ENCODE results near the gene GABBR2.

GABBR2 gene

DNA sequence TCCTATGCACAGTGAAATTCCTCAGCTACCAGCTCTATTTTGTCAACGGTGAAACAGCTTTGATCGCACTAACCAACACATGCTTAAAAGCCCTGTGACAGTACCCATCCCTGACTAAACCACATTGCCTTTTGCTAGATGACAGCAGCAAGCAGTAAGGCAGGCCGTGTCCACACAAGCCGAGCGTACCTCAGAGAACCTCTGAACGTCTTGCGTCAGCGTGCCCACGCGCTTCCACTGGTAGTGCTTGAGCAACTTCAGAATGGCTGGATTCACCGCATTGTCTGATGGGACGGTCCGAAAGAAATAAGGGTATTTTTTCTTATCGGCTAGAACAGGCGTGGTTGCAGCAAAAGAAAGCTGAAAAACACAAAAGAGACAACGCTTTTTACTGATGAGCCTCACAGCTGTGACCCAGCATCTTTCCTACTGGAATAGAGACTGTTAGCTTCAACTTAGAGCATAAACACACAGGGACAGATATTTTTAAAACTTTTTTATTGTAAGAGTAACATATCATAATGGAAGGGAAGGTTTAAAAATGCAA is 167.0 kb downstream of the GABBR2 start:
- DNase-seq (ENCODE audit: low spot score) = no peak

DNA sequence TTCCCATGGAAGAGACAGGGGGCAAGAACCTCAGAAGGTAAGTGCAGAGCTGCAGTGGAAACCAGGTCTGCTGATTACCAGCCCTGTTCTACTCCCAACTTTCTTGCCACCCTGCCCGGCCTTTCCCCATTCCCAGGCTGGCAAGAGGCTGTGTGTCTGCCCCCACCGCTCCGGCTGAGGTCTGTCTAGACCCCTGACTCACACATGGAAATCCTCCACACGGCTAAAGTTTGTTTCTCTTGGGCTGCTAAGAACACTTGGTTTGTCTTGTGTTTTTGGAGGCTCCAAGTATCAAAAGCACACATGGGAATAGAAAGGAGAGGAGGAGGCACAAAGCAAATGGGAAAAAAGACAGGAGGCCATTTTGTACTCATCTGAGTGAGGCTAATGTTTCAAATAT is 168.3 kb downstream of the GABBR2 start:
- no peak for DNase-seq (ENCODE audit: low spot score)

DNA sequence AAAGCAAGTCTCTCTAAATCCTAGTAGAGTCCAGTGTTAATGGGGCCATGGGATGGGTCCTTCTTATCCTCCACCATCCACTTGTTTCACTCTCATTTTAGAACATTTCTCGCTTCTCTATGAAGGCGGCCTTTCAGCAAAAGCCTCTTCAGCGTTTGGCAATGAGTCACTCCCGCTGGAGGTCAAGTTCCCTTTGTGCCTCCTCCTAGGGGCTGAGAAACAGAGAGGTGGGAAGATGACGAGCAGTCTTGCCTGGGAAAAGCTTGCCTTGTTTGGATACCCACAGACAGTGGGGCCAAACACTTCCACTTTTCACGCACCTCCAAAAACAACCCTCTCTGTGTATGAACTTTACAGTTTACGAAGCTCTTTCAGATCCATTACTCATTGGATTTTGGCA is 168.8 kb downstream of the GABBR2 start:
- DNase-seq (ENCODE audit: low spot score) = no peak

DNA sequence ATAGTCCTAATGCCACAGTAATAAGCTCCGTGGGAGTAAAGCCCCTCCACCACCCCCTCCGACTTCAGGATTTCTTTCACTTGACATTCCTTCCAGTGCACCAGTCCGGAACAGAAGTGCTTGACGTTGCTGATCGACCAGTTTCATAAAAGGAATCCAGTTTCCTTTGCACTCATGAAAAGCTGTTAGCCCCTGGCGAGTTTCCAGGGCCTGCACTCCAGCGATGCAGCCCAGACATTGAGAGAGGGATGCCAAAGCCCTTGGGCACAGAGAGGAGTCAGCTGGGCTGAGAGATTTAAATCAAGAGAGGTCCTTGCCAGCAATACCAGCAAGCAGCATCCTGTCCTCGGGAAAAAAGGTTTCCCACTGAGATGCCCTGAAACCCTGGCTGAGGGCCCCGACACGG is 170.1 kb downstream of the GABBR2 start:
- DNase-seq (ENCODE audit: low spot score) = no peak

DNA sequence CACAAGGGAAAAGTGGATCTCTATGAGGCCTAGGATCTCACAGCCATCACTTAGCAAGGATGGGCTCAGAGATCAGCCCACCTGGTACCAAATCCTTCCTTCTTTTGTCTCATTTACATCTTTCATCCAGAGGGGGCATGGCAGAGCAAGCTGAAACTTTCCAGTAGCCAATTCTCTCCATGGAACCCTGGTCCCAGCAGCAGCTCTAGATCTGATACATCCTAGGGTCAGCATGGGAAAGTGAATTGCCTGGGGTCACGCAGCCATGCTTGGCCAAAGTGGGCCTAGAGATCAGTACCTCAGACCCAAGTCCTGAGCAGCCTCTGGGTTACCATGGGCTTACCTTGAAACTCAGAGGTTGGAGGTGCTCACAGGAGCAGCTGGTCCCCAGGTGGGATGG is 170.5 kb downstream of the GABBR2 start:
- DNase-seq (ENCODE audit: low spot score) = no peak

DNA sequence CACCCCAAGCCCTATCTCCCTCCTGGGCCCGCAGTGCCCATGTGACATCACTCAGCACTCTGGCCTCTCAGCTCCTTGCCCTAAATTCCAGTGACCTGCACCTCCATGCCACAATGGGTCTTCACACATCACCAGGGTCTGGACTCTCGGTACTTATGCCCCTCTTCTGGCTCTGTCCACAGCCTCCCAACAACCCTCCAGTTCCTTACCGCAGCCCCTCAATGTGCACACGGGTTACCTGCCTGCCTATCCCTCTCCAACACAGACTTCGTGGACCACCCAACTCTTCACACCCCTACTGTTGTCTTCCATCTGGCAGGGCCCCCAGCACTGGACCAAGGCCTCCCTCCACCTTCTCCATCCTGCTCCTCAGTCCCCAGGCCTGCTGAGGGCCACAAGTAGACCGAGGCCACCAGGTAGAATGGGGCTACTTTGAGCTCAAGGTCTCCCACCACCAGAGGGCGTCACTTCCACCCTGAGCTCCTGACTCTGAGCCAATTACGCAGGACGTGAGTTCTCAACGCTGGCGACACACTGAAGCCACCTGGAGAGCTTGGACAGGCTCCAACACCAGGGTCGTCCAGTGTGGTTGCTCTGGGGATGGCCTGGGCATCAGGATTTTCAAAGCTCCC is 172.1 kb downstream of the GABBR2 start:
- DNase-seq (ENCODE audit: low spot score) = no peak

DNA sequence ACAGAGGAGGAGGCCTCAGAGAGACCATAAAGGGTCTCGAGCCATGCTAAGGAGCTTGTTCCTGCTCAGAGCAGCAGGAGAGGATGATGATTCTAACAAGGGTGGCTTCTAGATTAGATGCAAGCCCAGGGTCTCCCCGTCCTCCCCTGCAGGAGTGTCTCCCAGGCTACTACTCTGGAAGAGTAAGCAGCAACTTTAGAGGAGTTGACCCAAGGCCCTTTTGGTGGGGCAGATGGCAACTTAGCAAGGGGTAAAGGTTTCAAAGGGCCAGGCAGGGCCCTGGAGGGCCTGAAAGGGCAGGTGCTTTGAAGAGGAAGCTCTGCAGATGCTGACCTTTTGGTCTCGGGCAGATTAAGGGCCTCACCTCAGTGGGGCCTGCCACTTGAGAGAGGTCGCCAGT is 174.9 kb downstream of the GABBR2 start:
- DNase-seq (ENCODE audit: low spot score) = no peak

DNA sequence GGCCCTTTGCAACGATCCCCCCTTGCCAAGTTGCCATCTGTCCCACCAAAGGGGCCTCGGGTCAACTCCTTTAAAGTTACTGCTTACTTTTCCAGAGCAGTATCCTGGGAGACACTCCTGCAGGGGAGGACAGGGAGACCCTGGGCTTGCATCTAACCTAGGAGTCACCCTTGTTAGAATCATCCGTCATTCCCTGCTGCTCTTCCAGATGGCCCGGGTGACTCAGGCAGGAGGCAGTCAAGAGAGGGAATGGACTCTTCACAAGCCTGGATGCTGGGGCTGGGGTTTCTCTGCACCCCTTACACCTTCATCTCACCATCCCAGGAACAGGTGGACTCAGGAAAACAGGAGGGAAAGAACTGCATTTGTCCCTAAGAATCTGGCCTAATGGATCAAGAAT is 175.6 kb downstream of the GABBR2 start:
- no peak for DNase-seq (ENCODE audit: low spot score)

DNA sequence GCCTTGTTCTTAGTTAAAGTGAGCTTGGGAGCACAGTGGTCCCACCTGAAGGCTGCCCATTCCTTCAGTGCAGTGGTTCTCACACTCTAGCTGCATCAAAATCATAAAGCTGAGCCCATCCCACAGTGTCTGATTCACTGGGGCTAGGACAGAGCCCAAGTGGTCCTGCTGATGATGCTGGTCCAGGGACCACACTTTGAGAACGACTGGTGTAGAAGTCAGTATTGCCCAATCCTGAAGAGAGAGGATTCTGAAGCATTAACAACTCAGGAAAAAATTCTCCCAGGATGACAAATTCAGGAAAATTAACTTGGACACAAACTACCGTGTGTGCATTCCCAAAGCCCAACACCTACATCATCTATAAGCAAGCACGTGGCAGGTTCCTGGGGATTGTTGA is 176.2 kb downstream of the GABBR2 start:
- no peak for DNase-seq (ENCODE audit: low spot score)

DNA sequence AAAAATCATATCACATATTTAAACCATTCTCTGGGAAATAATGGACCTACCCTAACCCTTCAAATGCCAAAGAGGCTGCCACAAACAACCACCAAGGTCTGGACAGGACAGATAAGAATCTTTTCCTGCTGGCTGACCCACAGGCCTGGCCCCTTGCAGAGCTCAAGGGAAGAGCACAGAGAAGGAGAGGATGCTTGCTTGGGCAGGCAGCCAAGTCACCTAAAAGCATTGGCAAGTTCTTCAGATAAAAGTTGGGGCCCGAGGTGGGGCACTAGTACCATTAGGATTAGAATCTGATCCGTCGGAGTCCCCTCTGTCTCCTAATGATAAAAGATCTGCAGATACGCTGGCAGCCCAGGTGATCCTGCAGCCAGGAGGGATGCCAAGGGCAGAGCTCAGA is 176.6 kb downstream of the GABBR2 start:
- DNase-seq (ENCODE audit: low spot score) = no peak

DNA sequence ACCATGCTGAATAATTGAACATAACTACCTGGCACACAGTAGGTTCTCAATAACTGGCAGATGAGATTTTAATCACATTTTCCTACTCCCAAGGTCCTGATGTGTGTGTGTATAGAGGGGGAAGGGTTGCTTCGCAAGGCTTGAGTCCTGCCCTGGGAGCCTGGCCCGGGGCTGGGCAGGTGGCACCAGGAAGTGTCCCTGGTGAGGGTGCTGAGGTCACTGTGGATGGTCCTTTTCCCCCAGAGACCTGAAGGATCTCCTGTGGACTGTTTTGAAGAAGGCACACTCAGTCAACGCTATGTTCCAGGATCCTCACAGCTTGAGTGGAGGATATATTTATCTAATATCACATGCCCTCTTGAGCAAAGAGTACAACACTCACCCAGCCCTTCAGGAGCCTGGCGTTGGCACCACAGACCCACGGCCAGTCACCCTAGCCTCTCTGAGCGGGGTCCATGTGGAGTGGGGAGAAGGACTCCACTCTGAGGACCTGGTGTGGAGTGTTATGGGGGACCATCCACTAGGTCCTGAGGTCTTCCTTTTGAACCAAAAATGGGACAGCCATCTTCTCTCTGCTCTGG is 177.8 kb downstream of the GABBR2 start:
- DNase-seq (ENCODE audit: low spot score) = no peak

DNA sequence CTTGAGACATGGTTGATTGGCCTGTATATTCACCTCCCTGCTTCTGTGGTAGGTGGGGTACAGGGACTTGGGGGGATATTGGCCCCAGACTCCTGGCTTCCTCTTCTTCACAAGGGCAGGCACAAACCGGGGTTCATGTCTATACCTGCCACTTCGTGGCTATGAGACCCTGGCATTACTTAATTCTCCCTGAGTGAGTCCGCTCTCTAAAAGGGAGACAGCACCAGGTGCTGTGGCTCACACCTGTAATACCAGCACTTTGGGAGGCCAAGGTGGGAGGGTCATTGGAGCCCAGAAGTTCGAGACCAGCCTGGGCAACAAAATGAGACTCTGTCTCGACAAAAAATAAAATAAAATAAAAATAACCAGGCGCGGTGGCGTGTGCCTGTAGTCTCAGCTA is 178.5 kb downstream of the GABBR2 start:
- DNase-seq (ENCODE audit: low spot score) = no peak

DNA sequence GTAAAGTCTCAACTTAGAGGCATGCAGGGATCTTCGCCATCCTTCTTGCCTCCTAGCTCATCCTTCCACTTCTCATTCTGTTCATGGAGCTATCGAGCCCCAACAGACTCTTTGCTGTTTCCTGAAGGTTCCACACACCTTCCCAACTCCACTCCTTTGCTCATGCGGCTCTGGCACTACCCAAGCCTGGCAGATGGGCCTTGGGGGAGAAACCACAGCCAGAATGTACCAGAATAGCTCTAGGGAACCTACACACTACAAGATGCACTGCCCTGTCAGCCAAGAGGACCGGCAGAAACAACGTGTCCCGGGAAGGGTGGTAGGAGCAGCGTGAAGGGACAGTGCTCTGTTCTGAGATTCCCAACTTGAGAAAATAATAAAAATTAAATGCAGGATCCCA is 178.9 kb downstream of the GABBR2 start:
- DNase-seq (ENCODE audit: low spot score) = no peak

DNA sequence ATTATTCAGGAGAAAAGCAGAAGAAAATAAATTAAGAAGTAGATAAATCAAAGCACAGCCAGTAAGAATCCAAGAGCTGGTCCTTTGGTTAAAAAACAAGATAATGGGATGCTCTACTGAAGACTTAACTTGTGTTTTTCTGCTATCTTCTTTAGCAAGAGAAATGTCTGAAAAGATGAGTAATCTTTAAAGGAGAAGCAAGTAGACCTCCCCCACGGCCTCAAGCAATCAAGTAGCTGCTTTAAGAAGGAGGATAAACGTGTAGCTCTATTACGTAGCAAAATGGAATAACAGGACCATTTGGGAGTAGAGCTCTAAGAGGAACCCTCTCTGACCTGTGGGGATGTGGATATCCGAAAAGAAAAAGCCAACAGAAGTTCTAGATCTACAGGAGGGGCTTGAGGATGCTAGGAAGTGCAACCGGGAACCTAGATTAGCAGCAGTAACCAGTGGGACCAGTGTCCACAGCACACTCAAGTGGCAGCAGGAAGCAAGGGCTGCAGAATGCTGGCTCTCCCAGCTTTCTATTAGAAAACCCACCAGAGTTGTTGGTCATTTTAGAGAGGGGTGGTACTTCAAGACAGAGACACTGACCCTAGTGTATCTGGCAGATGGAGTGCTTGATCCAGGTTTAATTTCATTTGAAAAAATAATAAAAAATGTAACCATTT is 185.4 kb downstream of the GABBR2 start:
- no peak for DNase-seq (ENCODE audit: low spot score)

DNA sequence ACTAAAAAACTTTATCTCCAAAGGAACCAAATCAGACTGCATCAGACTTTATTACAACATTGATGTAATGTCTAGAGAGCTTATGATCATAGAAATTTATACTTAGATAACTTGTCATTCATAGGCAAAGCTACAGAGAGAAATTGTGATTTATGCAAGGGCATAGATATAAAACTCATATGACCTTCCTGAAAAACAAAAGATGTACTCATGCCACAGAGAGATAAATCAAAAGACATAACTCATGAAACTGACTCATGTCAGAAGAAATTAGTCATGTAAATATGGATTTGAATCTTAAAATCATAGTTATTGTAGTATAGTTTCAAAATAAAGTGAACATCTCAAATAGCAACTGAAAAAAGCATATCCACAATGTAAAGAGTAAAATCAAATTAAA is 186.2 kb downstream of the GABBR2 start:
- DNase-seq (ENCODE audit: low spot score) = no peak

DNA sequence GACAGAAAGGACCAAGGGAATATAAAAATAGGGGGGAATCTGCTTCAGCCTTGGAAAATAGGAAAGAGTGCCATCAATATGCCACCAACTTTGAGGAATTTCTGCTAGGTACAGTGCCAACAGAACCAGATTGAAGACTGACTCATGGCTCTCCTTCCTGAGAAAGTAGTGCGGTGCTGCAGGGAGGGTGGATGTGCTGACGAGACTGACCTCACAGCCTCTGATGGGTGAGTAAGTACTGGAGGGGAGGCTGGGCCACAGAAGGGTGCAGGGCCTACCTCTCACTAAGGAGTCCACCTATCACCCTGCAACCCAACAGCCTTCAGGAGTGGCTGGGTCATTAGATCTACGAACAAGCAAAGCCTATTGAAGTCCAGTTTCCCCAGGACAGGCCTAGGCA is 187.6 kb downstream of the GABBR2 start:
- no peak for DNase-seq (ENCODE audit: low spot score)

DNA sequence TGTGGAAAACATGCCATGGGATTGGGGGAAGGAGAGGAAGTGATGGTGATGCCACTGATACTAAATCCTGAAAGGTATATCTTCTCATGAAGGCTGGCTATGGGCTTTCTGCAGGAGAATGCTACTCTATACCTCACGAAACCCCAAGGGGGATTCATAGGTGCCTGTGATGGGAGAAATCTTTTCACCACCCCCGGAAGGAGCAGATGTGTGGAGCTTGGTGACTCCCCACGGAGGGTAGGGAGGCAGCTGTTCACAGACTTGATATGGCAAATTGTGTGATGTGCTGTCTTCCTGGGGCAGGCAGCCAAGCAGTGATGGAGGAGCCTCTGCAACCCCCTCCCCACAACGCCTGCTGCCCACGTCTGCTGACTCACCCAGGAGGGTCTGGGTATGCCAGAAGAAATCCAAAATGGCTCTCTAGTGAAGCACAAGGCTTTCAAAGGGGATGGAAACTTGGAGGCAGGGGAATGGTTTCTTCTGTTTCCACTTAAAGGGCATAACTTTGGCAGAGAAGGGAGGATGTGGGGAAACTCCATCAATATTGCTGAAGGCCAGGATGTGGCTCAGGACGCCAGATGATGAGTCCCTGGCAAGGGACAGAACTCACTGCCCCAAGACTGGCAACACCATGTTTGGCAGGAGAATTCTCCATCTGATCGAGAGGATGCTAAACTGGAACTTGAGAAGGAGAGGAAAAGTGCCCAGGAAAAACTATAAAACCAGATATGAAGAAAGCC is 188.3 kb downstream of the GABBR2 start:
- no peak for DNase-seq (ENCODE audit: low spot score)

DNA sequence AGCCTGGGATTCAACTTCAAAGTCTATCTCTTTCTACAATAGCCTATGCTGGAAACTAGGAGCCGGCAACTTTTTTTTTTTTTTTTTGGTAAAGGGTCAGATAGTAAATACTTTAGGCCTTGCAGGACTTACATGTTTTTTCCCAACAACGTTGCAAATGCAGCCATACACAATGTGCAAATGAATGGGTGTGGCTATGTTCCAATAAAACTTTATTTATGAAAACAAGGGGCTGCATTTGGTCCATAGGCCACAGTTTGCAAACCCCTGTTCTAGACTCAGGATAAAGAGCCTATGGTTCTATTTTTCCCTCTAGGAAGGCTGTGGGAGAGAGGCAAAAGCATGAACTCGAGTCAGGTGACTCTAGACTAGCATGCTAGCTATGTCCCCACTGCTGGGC is 189.1 kb downstream of the GABBR2 start:
- no peak for DNase-seq (ENCODE audit: low spot score)

DNA sequence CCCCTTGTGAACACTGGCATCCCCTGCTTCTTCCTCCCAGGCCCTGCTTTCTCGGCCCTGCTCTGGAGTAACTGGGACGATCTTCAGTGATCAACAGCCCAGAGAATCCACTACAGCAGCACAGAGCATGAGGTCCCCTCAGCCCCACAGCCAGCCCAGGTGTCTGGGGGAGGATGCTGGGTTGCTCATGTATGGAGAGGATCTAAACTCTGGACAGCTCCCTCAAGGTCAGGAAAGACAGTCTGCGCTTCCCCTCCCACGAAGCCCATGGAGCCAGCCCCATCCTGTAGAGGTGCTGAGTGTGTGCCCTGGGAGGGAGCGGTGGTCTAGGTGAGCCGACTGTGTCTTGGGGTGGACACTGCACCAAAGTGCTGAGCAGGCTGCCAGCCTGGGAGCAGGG is 190.2 kb downstream of the GABBR2 start:
- no peak for DNase-seq (ENCODE audit: low spot score)

DNA sequence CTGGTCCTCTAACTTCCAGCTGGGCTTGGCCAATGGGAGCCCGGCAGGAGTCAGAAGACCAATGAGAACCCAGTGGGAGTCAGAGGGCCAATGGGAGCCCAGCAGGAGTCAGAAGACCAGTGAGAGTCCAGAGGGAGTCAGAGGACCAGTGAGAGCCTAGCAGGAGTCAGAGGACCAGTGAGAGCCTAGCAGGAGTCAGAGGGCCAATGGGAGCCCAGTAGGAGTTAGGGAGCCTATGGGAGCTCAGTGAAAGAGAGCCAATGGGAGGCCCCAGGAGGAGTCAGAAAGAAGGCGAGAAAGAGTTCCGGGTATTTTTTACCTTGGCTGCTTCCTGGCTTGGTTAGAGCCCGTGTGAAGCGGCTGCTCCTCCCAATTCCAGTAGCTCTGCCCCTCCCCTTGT is 191.0 kb downstream of the GABBR2 start:
- no peak for DNase-seq (ENCODE audit: low spot score)

DNA sequence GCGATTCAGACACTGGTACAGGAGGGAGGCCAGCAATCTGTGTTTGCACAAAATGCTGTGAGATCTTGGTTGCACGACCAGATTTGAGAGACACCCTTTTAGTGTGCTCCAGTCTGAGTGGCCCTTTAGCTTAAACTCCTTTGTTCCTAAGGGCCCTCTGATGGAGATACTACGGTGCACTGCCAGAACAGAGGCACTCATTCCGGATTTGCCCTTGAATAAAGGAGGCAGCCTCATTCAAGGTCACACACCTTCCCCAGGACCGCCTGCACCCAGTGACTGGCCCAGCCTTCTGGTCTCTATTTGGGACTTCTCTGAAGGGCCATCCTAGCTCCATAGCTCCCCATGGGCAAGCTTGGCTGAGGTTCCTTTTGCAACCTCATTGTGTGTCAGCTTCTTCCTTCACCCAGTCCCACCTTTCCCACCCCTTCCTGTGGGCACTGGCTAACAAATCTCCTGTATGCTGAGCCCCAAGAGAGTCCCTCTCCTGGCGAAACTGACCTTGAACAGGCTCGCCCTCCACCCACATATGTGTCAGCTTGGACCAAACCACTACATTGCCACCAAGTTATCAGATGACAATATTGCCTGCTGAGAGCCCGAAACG is 191.7 kb downstream of the GABBR2 start:
- DNase-seq (ENCODE audit: low spot score) = no peak

DNA sequence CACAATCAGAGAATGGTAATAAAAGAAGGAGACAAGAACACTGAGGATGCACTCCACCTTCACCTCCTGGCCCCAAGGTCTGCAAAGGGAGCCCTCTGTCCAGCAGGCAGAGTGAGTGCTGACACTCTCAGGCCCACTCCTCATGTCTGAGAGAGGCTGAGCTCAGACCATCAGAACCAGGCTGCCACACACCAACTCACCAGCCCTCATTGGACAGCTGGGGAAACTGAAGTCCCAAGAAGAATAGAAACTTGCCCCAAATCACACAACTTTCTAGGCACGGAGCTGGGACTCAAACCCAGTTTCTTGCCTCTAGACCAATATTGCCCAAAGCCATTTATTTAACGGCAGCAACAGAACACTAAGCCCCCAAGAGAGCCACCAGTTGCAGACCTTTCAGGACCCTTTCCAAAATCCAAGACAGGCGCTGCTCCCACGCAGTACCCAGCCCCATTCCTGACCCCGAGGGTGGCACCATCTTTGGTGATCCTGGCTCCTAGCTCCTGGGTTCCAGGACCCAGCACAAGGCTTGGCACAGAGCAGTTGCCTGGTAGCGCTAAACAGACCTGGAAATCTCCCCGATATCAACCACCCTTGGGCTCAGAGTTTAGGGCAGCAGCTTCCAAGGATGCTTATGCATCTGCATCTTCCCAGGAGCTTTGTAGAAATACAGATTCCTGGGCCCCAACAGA is 192.4 kb downstream of the GABBR2 start:
- no peak for DNase-seq (ENCODE audit: low spot score)

Data from CD4-positive, alpha-beta T cell treated with Interleukin-15 for 4 hours (primary cell).